CD4-positive, alpha-beta T cell treated with Interleukin-2 at 100 ng/mL for 4 hours (primary cell): Measurements from ENCODE around the gene KLHDC9.
"Not testable (repeated sequence)": the region's sequence is repeated elsewhere in the genome, so short reads cannot be mapped to it uniquely, and the experiment has no call there.

Experiments used
- DNase-seq: peaks from one replicate; pipeline ENCODE4 v3.0.0-alpha.2; 2020; ENCODE audit warnings: low spot score

Gene KLHDC9

DNA sequence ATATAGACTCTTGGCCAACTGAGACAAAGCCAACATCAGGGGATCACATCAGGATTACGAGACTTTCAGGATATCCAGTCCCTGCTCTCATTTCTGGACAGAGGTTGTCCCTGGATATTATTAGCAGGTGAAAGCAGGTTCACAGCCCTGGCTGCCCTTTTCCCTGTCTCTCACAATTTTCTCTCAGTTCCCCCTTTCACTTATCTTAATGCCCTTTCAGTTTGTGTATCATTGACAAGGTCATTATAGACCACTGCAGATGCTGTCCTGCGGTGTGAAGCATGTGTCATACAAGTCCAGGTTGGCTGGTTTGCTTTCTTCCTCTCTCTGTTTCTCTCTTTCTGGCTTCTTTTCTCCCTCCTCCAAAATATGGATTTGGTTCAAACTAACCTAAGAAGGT lies 2.1 kb upstream of the KLHDC9 start:
- no peak for DNase-seq

DNA sequence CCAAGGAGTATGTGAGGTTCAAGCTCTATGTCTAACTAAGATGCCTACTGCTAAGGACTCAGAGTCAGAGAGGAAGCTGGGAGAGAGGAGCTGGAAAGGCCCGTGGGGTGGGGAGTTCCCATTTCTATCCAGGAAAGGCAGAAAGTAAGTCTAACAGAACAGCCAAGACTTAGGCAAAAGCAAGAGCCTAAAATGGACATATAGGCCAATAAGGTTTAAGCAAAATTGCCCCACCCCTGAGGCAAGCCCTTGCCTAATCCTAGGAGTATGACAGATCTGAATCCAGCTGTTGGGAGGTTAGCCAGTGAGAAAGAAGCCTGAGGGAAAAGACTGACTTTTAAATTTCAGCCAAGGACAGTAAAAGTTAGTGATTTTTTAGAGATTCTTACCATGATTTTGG lies 1.6 kb upstream of the KLHDC9 start:
- no peak for DNase-seq

DNA sequence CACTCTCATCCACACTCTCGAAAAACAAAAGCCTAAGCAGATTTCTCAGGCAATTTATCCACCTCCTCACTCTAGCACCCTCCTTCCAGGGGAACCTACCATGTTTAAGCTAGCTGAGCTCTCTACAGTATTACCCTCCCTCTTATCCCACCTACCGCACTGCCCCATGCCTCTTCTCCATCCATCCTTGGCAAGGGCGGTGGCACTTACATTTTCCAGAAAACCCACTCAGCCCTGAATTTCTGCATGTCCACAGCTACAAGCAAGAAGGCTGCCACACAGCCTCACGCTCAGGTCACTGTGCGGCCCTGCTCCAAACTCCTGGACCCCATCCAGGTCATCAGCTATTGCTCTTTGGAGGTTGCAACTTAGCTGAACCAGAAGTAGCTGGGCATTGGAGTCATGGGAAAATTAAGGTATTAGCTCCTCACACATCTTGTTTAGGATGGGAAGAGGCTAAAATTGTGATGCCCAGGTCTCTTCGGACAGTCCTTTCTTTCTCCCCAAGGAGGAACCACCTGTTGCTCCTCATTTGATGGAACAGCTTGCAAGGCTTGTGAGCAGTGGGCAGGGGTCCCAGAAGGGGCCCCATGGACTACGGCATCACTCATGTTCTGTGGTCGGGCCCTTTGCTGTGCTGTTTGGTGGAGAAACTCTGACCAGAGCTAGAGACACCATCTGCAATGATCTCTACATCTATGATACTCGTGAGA lies 1.1 kb downstream of the KLHDC9 start:
- DNase-seq = no peak

DNA sequence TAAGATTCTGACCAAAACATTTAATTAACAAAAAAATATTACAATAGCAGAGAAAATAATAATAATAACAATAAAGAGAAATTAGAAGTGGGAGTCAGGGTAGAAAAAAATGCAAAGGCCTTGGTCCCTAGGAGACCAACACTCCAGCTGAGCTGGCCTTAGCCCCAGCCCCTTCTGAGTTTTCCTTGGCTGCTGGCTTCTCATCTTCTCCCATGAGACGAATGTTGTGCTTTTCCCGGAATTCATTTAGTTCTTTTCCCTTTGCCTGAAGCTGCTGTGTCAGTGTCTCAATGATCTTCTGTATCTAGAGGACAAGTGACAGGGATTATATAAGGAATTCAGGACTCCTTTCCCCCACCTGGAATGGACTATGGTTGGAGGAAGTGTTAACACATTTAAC lies 2.4 kb downstream of the KLHDC9 start:
- no peak for DNase-seq

DNA sequence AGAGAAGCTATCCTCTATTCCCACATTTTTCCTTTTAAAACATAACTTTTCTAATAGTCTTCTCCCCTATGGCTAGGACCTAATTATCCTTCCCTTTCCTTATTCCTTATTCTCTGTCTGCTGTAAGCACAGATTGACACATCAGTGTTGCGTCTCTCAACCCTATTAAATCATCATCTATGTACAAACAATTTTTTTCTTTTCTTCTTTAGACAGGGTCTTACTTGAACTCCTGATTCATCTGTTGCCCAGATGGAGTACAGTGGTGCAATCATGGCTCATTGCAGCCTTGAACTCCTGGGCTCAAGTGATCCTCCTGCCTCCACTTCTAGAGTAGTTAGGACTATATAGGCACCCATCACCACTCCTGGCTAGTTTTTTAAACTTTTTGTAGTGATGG lies 8.3 kb downstream of the KLHDC9 start:
- no peak for DNase-seq

DNA sequence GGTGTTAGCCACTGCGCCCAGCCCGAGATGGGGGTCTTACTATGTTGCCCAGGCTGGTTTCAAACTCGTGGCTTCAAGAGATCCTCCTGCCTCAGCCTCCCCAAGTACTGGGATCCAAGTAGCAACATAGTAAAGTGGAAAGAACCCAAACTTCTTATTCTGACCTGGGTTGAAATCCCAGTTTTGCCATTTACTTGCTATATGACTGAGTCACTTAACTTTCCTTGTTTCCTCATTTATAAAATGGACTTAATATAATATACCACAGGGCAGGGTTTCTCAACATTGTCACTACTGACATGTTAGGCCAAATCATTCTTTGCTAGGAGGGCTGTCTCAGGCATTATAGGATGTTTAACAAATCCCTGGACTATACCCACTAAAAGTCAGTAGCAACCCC lies 13.0 kb downstream of the KLHDC9 start:
- DNase-seq = no peak

DNA sequence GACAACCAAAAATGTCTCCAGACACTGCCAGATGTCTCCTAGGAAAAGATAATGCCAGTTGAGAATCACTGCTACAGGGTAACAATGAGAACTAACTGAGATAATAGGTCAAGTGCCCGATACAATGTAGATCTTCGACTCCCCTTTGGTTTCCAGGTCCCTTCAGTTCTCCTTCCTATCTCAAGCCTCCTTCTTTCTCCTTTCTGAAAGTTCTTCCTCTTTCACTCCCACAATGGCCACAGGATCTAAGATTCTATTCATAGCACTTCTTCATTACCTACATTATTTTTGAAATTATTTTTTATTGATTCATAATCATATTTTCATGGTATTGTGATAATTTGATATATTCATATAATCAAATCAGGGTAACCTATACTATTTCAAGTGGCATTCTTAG lies 13.4 kb downstream of the KLHDC9 start:
- no peak for DNase-seq

DNA sequence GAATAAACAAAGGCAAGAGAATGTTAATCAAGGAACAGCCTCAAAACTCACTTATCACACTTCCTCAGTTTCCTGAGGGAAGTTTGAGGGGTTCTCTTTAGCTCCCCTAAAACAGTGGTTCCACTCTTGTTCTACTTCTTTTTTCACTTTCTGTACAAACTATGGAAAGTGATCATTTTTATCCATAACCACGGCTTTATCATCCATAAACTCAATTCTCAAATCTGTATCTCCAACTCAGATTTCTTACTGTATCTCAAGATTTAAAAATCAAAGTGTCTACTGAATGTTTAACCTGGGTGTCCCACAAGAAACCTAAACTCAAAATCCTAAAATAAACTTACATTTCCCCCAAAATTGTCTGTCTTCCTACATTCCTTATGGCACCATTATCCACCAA lies 15.8 kb downstream of the KLHDC9 start:
- DNase-seq = no peak

DNA sequence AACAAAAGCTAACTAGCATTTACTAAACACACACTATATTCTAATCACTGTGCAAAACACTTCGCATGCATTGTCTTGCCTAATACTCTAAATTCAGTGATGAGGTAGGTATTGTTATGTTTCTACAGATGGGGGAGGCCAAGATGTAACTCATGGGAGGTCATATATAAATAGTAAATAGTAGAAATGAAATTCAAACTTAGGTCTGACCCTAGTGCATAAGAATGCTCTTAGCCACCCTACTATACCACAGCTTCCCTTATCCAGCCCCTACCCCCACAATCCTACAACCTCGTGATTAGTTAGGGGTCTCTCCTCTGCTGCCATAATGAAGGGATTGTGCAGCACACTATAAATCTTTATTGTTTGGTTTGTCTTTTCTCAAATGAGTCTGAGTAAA lies 16.4 kb downstream of the KLHDC9 start:
- no peak for DNase-seq

DNA sequence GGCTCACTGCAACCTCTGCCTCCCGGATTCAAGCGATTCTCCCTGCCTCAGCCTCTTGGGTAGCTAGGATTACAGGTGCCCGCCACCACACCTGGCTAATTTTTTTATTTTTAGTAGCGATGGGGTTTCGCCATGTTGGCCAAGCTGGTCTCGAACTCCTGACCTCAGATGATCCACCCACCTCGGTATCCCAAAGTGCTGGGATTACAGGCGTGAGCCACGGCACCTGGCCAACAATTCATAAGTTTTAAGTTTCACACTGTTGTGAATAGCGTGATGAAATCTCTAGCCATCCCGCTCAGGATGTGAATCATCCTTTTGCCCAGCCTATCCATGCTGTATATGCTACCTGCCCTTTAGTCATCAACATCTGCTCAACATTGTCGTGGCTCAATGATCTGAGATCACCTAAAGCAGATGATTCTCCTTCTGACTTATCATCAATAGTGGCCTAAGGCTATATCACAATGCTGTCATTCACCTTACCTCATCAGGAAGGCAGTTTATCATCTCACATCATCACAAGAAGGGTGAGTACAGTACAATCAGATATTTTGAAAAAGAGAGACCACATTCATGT lies 17.1 kb downstream of the KLHDC9 start:
- DNase-seq = peak; percentile 53

DNA sequence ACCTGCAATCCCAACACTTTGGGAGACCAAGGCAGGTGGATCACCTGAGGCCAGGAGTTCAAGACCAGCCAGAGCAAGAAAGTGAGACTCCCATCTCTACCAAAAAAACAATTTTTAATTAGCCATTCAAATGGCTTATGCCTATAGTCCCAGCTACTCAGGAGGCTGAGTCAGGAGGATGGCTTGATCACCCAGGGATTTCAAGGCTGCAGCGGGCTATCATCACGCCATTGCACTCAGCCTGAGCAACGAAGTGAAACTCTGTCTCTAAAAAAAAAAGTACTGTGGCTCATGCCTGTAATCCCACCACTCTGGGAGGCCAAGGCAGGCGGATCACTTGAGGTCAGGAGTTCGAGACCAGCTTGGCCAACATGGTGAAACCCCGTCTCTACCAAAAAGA lies 17.8 kb downstream of the KLHDC9 start:
- DNase-seq = not testable (repeated sequence)

DNA sequence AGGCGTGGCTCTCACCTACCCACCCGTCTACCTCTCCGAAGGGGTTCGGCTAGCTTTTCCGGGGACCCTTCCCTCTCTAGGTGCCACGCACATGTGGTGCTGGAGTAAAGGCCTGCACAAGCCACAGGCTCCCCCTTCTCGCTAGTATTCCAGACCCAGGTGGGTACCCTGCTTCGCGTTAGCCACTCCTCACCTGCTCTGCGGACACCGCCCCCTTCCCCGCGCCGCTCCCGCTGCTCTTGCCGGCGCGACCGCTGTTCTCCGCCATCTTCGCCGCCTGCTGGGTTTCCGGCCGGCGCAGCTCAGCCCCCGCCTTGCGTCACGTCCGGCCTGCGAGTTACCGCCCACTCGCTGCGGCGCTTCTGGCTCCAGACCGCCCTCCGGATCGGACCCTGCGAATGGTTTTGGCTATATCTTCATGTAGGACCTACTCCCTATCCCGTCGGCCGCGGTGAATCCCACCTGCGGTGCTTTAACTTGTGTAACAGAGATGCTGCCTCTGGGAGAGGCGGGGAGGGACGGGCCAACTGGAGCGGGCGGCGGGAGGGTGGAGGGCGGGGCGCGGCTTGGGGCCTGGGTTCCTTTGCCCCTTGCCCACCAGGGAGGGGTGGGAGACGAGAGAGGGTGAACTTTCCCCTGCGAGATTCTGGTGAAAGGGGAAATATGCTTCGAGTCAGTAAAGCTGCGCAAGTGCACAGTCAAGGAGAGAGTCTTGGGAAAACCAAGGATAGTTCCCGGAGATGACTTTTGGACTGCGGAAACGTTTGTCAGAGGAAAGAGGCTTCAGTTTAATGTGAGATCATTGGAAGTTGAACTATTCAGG lies 19.8 kb downstream of the KLHDC9 start, which contains the start of the genes NIT1 and PFDN2:
NIT1 (plus strand) TSS at position 347 of the 823 bp plus-strand sequence; CDS start at position 419, 72 bp downstream.
PFDN2 (minus strand) TSS at position 279 of the 823 bp plus-strand sequence; CDS start at position 268, 11 bp downstream.
- peak; percentile 76 for DNase-seq

DNA sequence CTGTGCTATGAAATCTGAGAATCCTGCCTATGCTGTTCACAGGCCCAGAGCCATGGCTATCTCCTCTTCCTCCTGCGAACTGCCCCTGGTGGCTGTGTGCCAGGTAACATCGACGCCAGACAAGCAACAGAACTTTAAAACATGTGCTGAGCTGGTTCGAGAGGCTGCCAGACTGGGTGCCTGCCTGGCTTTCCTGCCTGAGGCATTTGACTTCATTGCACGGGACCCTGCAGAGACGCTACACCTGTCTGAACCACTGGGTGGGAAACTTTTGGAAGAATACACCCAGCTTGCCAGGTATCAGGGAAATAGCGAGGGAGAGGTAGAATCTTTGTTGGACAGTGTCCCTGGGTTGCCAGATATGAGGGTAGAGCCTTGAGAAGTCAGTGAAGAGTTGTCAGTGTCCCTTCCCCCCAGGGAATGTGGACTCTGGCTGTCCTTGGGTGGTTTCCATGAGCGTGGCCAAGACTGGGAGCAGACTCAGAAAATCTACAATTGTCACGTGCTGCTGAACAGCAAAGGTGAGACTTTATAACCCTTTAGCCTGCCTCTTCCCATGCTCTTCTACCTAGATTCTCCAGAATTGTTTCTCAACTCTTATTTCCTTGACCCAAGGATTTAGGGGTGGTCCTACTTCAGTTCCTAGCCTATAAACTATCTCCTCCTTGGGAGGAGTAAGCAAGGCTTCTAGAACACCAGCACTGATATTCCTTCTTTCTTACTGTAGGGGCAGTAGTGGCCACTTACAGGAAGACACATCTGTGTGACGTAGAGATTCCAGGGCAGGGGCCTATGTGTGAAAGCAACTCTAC lies 21.1 kb downstream of the KLHDC9 start:
- peak; percentile 71 for DNase-seq

DNA sequence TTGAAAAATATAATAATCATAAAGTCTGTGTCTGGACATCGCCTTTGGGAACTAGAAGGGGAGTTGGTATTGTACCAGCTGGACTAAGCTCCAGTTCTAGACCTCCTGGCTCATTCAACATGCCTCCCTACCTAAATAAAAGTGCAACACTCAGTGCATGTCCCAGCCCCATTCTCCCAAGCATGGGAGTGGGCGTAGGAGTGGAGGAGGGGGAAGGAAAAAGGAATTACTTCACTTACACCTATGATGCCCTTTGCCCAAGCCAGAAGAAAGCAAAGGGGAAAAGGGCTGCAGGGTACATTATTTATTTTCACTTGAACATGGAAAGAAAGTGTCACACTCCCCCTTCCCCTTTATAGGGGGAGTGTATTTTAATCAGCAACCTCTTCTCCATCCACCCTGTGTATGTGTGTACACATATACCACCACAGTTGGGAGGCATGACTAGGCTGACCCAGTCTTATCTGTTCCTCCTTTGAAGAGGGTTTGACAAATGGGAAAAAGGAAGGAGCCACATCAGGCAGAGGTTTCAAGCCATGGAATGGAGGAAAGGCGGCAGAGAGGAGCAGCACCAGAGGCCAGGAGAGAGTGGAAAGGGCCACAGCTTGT lies 23.0 kb downstream of the KLHDC9 start:
- DNase-seq = no peak

DNA sequence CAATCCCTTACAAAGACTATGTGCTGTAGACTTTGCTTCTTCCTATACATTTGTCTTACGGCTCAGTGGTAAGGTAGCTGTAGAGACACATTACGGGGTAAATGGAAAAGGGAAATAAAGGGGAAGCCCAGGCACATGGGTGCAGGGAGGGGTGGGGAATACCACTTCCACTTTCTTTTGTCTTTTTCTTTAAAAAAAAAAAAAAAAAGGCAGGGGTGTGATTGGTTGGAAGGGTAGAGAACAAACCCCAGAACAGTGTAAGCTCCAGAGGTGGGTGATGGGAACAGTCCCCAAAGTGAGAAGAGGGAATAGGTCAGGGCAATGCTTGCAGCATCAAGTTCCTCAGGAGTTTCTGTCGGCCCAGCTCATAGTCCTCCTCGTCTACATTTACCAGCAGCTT lies 23.7 kb downstream of the KLHDC9 start:
- DNase-seq = no peak

DNA sequence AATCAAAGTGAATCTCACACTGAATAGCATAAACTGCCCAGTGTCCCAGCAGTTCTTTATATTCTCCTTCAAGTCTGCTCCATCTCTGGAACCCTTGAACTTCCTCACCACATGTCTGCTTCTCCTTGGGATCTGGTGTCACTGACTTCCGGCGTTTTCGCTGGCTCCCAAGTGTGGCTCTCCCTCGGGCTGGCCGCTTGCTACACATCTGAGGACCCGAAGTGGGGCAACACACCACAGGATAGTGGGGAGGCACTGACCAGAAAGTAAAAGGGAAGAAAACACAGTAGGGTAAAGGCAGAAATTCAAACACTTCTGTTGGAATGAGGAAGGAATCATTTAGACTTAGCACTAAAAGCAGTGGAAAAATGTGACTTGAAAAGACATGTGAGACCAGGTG lies 24.8 kb downstream of the KLHDC9 start:
- no peak for DNase-seq

DNA sequence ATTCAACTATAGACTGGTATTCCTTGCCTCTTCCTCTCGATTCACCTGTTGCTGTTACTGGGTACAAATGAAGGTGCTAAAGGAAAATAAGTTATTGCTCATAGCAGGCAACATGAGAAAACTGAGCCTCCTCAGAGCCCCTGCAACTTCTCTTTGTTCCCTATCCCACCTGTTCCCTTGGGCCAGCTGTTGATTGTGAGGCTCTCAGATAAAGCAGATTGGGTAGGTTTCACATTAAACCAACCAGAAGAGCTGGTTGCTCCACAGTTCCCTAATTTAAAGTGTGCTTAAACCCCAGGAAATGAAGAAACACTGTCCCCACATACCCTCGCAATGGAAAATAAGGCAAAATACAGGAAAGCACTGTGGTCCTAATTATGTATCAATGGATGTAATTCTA lies 29.5 kb downstream of the KLHDC9 start:
- DNase-seq = no peak

DNA sequence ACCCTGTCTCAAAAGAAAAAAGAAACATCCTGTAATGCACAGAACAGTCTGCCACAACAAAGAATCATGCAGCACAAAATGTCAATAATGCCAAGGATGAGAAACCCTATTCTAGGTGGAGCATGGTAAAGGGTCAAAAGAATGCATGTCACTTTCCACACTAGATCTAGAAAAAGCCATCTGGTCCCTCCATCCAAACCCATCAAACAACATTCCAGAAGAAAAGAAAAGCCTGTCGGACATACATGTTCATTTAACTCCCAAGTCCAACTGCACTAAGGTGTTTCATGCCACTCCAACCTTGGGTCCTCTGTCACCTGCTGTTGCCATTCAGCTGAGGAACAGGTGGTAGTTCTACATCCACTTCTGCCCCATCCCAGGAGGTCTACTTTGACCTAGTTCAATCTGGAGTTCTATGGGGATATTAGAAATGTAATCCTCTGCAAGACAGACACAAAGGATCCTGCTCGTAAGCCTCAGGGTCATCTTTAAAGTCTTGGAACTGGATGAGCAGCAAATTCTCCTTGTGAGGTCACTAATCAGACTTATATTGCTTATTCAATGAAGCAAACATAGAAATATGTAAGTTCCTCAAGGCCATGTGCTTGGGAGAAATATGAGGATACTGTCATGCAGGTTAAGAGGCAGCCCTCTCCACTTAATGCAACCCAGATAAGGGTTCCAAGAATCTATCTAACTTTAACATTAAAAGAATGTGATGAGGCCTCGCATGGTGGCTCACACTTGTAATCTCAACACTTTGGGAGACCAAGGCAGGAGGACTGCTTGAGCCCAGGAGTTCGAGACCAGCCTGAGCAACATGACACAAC lies 30.6 kb downstream of the KLHDC9 start:
- DNase-seq = no peak

DNA sequence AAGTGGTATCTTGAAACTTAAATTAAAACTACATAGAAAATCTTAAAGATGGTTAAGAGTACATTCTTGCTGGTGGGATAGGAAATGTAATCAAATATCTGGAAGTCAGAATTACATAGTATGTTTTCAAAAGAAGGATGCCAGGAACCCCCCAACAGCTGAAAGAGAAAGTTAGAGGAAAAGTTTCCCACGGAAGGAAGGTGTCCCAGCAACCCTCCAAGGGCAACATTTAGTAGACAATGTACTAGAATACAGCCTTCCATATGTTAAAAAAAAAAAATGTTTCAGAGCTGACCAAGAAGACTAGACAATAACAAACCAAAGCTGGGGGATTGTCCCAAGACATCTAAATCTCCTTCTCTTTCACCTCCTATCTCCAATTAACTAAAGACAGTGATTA lies 32.1 kb downstream of the KLHDC9 start:
- no peak for DNase-seq

DNA sequence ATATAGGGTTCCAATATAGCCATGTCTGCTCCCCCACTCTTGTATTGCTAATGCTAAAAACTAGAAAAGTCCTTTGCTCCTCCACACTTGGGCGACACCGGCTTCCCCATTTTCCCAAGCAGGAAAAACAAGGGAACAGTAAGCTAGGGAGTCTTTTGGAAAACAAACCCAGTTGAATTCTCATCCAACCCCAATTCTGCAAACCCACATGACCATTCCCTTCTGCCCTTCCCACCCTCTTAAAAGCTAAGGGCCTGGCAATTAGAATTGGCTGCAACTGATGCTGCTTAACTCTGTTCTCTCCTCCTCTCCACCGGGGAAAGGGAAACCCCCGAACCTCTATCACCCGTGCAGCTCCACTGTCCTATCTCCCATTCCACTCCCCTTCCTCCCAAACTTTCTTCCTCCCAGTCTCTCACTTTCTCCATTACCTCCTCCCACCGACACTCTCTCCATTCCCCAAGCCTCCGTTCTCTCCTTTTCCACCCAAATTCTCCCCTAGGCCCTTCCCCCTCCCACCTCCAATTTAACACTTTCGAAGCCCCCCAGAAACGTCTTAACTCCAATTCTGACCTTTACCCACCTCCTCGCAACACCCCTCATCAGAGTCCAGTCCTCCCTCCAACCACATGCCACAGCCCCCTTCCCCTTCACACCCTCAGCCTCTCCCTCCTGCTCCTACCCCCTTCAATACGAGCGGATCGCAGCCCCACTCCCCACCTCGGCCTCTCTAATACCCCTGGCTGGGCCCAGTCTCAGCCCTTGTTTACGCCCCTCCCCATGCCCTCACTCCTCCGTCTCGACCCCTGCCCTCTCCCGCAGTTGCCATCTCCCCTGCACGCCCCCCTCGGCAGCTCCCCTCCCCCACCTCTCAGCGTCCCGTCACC lies 33.6 kb downstream of the KLHDC9 start:
- DNase-seq = no peak
